Nephron (organoid): Measurements from ENCODE around the gene VPS11.
A peak's percentile ranks its signal among the peaks of the same experiment; 100 is the strongest.
"Not testable (repeated sequence)": the region's sequence is repeated elsewhere in the genome, so short reads cannot be mapped to it uniquely, and the experiment has no call there.

ENCODE experiments used
- H3K27ac Mint-ChIP-seq, 3 experiments: 2 replicates each; pipeline ENCODE4 v1.8.0; 2020; ENCODE audit warnings: mixed read lengths in 3 of 3, mild to moderate bottlenecking in 2 of 3, moderate library complexity in 1 of 3
- H3K27me3 Mint-ChIP-seq: 2 replicates; pipeline ENCODE4 v1.8.0; 2021; ENCODE audit warnings: low read depth, mild to moderate bottlenecking, moderate library complexity, mixed read lengths
- H3K36me3 Mint-ChIP-seq: 2 replicates; pipeline ENCODE4 v1.8.0; 2020; ENCODE audit warnings: low read depth, mixed read lengths
- H3K4me1 Mint-ChIP-seq: 2 replicates; pipeline ENCODE4 v1.8.0; 2020; ENCODE audit warnings: mixed read lengths
- H3K4me3 Mint-ChIP-seq, 3 experiments: 2 replicates each; pipeline ENCODE4 v1.8.0; 2020; ENCODE audit warnings: mild to moderate bottlenecking in 3 of 3, mixed read lengths in 3 of 3, moderate library complexity in 2 of 3
- H3K9me3 Mint-ChIP-seq: 2 replicates; pipeline ENCODE4 v1.8.0; 2020; ENCODE audit warnings: mixed read lengths
- TF ChIP-seq, protein P1 (sequence below), 3 experiments: fragments of 200-600 bp; sonication (generic); IDR thresholded peaks; one replicate each; pipeline ENCODE4 v1.5.0; 2021; ENCODE audit warnings: antibody characterized with exemption in 3 of 3; ENCODE audit not compliant: unreplicated experiment in 3 of 3

Gene VPS11

DNA sequence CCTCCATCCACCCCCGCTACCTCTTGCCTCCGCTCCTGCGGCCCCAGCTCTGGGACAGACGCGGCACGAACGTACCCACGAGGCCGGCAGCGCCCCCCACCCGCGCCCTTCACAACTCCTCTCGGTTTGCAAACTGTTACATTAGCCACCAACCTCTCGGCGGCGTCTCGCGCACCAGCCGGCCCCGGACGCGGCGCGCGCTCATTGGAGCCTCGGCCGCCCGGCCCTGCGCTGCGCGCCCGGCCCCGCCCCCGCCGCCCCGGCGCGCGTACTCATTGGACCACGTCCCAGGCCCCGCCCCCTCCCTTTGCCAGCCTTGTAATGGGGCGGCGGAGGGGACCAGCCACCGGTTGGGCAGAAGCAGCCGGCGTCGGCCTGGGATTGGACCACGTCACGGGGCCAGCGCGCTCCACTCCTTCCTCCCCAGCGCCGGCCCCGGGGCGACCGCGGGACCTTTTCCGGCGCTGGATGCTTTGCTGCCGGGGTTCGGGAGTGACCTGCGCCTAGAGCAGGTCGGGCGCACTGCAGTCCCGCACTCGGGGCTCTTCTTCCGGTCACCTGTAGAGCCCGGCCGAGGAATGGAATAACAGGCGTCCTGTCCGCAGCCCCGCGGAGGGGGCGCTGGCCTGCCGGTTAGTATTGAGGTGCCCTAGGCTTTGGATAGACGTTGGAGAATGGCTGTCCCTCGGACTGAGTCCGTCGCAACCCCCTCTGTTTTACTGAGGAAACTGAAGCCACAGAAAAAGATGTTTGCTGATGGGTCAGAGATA, 10.4 kb upstream of the VPS11 start, which contains the start of gene HYOU1:
Gene HYOU1, minus strand, starts transcription at position 206 of the 770 bp plus-strand sequence. CDS start 1,045 bp downstream, outside the sequence.
- Mint-ChIP-seq H3K4me1 (peaks cover 31% of the 10 kb centered on the region), H3K9me3 (no peaks in the 10 kb centered on the region)

DNA sequence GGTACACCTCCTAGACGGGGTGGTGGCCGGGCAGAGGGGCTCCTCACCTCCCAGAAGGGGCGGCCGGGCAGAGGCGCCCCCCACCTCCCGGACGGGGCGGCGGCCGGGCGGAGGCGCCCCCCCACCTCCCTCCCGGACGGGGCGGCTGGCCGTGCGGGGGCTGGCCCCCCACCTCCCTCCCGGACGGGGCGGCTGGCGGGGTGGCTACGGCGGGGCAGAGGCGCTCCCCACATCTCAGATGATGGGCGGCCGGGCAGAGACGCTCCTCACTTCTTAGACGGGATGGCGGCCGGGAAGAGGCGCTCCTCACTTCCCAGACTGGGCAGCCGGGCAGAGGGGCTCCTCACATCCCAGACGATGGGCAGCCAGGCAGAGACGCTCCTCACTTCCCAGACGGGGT, 8.5 kb upstream of the VPS11 start:
- Mint-ChIP-seq H3K4me1 (peaks cover 24% of the 10 kb centered on the region), H3K36me3 (peaks cover 17% of the 10 kb centered on the region), H3K4me3 (peak overlapping the region in 1 of 3 experiments; percentile 61)
- not testable (repeated sequence) for H3K9me3 Mint-ChIP-seq, H3K27me3 Mint-ChIP-seq, H3K27ac Mint-ChIP-seq

More for the DNA sequence above, 10.4 kb upstream of the VPS11 start, which contains the start of gene HYOU1:
- peak within 1 kb of the TSS; percentile 92 to 99 (median 97) for H3K4me3 Mint-ChIP-seq
- TF ChIP-seq, protein P1, sequence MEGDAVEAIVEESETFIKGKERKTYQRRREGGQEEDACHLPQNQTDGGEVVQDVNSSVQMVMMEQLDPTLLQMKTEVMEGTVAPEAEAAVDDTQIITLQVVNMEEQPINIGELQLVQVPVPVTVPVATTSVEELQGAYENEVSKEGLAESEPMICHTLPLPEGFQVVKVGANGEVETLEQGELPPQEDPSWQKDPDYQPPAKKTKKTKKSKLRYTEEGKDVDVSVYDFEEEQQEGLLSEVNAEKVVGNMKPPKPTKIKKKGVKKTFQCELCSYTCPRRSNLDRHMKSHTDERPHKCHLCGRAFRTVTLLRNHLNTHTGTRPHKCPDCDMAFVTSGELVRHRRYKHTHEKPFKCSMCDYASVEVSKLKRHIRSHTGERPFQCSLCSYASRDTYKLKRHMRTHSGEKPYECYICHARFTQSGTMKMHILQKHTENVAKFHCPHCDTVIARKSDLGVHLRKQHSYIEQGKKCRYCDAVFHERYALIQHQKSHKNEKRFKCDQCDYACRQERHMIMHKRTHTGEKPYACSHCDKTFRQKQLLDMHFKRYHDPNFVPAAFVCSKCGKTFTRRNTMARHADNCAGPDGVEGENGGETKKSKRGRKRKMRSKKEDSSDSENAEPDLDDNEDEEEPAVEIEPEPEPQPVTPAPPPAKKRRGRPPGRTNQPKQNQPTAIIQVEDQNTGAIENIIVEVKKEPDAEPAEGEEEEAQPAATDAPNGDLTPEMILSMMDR (IDR thresholded peaks at IDR 0.05; ENCODE audit: unreplicated experiment in 3 of 3) = peak in 2 of 3 experiments; percentile 7 to 9
- H3K36me3 Mint-ChIP-seq = peaks cover 34% of the 10 kb centered on the region
- no peaks in the 10 kb centered on the region for H3K27me3 Mint-ChIP-seq
- peak within 1 kb of the TSS; percentile 59 to 94 (median 90) for H3K27ac Mint-ChIP-seq

DNA sequence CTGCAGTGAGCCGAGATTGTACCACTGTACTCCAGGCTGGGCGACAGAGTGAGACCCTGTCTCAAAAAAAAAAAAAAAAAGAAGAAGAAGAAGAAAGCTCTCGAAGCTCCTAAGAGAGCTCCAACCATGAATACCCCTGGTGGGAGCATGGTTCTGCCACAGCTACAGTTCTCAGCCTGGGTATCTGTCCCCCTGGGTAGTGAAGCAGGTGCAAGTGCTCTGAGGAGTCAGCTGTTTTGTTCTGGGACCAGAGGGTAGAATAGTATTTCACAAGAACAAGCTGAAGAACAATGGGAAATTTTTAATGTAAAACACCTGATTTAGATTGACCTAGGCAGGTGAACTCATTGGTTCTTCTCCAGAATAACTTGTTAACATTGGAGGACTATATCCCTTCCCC, 6.4 kb upstream of the VPS11 start:
- H3K27me3 Mint-ChIP-seq = no peaks in the 10 kb centered on the region
- TF ChIP-seq, protein P1 (IDR thresholded peaks at IDR 0.05; ENCODE audit: unreplicated experiment in 3 of 3) = no peak
- no peaks in the 10 kb centered on the region for H3K9me3 Mint-ChIP-seq
- no peak overlapping the region for H3K4me3 Mint-ChIP-seq
- H3K4me1 Mint-ChIP-seq = peaks cover 26% of the 10 kb centered on the region
- H3K36me3 Mint-ChIP-seq = no peaks in the 10 kb centered on the region
- no peak overlapping the region for H3K27ac Mint-ChIP-seq

DNA sequence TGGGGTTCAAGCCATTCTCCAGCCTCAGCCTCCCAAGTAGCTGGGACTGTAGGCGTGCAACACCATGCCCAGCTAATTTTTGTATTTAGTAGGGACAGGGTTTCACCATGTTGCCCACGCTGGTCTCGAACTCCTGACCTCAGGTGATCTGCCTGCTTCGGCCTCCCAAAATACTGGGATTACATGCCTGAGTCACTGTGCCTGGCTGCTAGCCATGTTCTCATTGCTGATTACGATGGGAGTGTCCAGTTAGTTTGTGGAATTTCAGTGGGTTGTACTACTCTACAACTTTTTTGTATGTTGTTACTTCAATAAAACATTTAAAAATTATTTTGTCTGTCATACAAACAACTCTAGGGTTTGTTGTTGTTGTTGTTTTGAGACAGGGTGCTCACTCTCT, 4.8 kb upstream of the VPS11 start:
- Mint-ChIP-seq H3K4me3 (no peak overlapping the region), H3K27ac (no peak overlapping the region), H3K27me3 (no peaks in the 10 kb centered on the region), H3K9me3 (no peaks in the 10 kb centered on the region), H3K36me3 (no peaks in the 10 kb centered on the region), H3K4me1 (peaks cover 29% of the 10 kb centered on the region)
- TF ChIP-seq, protein P1 (IDR thresholded peaks at IDR 0.05; ENCODE audit: unreplicated experiment in 3 of 3) = no peak

DNA sequence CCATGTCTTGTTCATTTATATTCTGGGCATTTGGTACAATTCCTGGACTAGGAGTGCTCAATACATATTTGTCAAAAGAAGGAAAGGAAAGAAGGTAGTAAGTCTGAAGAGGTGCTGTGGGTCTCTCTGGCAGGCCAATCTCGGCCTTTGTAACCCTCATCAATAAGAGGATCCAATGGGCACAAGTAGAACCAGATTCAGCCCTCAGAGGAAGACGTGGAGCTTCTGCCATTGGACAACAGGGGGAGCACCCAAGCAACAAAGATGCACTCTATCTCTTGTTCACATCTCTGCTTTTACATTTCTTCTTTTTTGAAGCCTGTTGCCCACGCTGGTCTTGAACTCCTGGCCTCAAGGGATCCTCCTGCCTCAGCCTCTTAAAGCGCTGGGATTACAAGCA, 2.2 kb upstream of the VPS11 start:
- H3K4me1 Mint-ChIP-seq = peaks cover 30% of the 10 kb centered on the region
- no peaks in the 10 kb centered on the region for H3K27me3 Mint-ChIP-seq
- no peak overlapping the region for H3K27ac Mint-ChIP-seq
- peak overlapping the region; percentile 8 to 79 (median 74) for H3K4me3 Mint-ChIP-seq
- TF ChIP-seq, protein P1 (IDR thresholded peaks at IDR 0.05; ENCODE audit: unreplicated experiment in 3 of 3) = peak in 1 of 3 experiments; percentile 27
- no peaks in the 10 kb centered on the region for H3K9me3 Mint-ChIP-seq
- peaks cover 11% of the 10 kb centered on the region for H3K36me3 Mint-ChIP-seq

DNA sequence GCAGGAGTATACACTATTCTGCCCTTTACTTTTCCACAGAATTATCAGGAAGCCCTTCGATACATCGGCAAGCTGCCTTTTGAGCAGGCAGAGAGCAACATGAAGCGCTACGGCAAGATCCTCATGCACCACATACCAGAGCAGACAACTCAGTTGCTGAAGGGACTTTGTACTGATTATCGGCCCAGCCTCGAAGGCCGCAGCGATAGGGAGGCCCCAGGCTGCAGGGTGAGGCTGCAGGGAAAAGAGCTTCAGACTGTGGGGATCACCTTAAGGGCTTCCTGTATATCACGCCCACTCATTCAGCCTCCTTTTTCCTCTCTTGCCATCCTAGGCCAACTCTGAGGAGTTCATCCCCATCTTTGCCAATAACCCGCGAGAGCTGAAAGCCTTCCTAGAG, 10.2 kb downstream of the VPS11 start:
- Mint-ChIP-seq H3K27ac (no peak overlapping the region), H3K9me3 (no peaks in the 10 kb centered on the region), H3K27me3 (no peaks in the 10 kb centered on the region), H3K4me3 (no peak overlapping the region), H3K4me1 (no peaks in the 10 kb centered on the region), H3K36me3 (peaks cover 59% of the 10 kb centered on the region)
- TF ChIP-seq, protein P1 (IDR thresholded peaks at IDR 0.05; ENCODE audit: unreplicated experiment in 3 of 3) = no peak
